ENCODE data around the gene SPG7.

- TF ChIP-seq RAD21 (IDR thresholded peaks at IDR 0.05; ENCODE audit: low read length): no peak
- TF ChIP-seq CTCF (conservative IDR thresholded peaks at IDR 0.05; ENCODE audit: low read depth, low read length): no peak
- no peak for TF ChIP-seq ELK1 (IDR thresholded peaks at IDR 0.05; ENCODE audit: borderline replicate concordance, low read depth, low read length)
- no peak for TF ChIP-seq POLR2A (IDR thresholded peaks at IDR 0.05; ENCODE audit: low read depth, low read length)
- no peak for TF ChIP-seq CHD1 (IDR thresholded peaks at IDR 0.05; ENCODE audit: low read depth, low read length)
- no peak for TF ChIP-seq USF2 (IDR thresholded peaks at IDR 0.05; ENCODE audit: low read depth, low read length)
- no peak for TF ChIP-seq BHLHE40 (IDR thresholded peaks at IDR 0.05; ENCODE audit: low read depth, low read length)
- no peak for TF ChIP-seq CEBPB (IDR thresholded peaks at IDR 0.05; ENCODE audit: low read depth, low read length)
- TF ChIP-seq RCOR1 (IDR thresholded peaks at IDR 0.05; ENCODE audit: insufficient replicate concordance, low read length): no peak
Measured at GRCh38 chr16:89538286-89538685, 30.1 kb downstream of the SPG7 start.

All from IMR-90 (cell line).